Calu3 (cell line): ENCODE data around the gene SDF2. TPM values are rescaled to one million over a fixed set of nuclear protein-coding genes. Genes with fewer than 3 reads are reported as not detected.

Source experiments
- BruUV-seq: library from RNA; stranded (reverse); fragments of 400-500 nt; replicated peaks from 2 replicates; lab custom pipeline; 2021; lab: Mats Ljungman, UMichigan
- CTCF ChIA-PET: fragments of 300-600 bp; sonication (Branson Sonifier 250); formaldehyde crosslinking; loops from one replicate; lab custom pipeline; 2022; ENCODE audit warnings: antibody characterized with exemption; lab: Charles Lee
- DNase-seq: peaks from one replicate; pipeline ENCODE4 v3.0.0; 2022
- H3K27ac Mint-ChIP-seq: one replicate; pipeline ENCODE4 v1.8.0; 2022; ENCODE audit warnings: mixed read lengths; ENCODE audit not compliant: unreplicated experiment
- H3K27me3 Mint-ChIP-seq: one replicate; pipeline ENCODE4 v1.8.0; 2022; ENCODE audit warnings: mixed read lengths; ENCODE audit not compliant: unreplicated experiment
- H3K36me3 Mint-ChIP-seq: one replicate; pipeline ENCODE4 v1.8.0; 2022; ENCODE audit warnings: mild to moderate bottlenecking, moderate library complexity, mixed read lengths; ENCODE audit not compliant: insufficient read depth, unreplicated experiment
- H3K4me1 Mint-ChIP-seq: one replicate; pipeline ENCODE4 v1.8.0; 2022; ENCODE audit warnings: mild to moderate bottlenecking, low read depth, mixed read lengths; ENCODE audit not compliant: unreplicated experiment
- H3K4me3 Mint-ChIP-seq: one replicate; pipeline ENCODE4 v1.8.0; 2022; ENCODE audit warnings: mild to moderate bottlenecking, low read depth, moderate library complexity, mixed read lengths; ENCODE audit not compliant: unreplicated experiment
- H3K9me3 Mint-ChIP-seq: one replicate; pipeline ENCODE4 v1.8.0; 2022; ENCODE audit warnings: low read depth, mixed read lengths; ENCODE audit not compliant: unreplicated experiment
- intact Hi-C: fragments of 100-400 bp; cut with micrococcal nuclease; formaldehyde crosslinking; loops from one replicate; pipeline ENCODE4 v1.10.0; 2022; ENCODE audit not compliant: unreplicated experiment
- total RNA-seq: library from RNA; stranded (reverse); gene quantifications from 2 replicates; pipeline ENCODE4 v1.2.3, GENCODE V29; 2022
- TF ChIP-seq, protein P1 (sequence below): fragments of 200-600 bp; IDR thresholded peaks from one replicate; pipeline ENCODE4 v1.8.0; 2022; ENCODE audit warnings: antibody characterized with exemption; ENCODE audit not compliant: unreplicated experiment

SDF2 gene
- total RNA-seq, 1 experiment from 2014 or later = 58.0 TPM

DNA sequence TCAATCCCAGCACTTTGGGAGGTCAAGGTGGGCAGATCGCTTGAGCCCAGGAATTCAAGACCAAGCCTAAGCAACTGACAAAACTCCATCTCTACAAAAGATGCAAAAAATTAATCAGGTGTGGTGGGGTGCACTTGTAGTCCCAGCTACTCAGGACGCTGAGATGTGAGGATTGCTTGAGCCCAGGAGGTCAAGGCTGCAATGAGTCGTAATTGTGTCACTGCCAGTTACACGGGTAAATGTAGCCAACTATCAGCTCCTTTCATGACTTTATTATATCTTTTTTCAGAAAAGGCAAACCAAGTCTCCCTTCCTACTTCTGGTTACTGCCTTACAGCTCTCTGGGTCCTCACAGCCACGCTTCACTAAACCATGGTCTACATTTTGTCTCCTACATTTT is 4.0 kb downstream of the SDF2 start:
- H3K4me3 Mint-ChIP-seq = no peak overlapping the region

DNA sequence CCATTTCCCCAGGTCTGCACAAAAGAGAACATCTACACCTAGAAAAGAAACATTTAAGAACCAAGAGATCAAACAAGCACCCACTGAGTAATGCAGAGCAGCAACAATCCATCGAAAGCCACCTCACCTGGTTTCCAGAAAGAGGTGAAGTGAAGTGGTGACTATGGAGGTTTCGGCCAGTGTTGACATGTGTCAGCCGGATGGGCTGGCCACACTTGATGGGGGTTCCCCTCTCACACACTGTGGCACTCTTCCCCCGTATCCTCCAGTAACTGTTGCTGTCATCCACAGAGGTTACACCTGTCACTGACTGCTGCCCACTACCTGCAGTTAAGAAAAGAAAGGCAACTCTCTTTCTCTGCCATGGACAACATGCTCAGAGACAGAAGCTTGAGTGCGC is 6.5 kb downstream of the SDF2 start:
- DNase-seq = no peak
- TF ChIP-seq, protein P1, sequence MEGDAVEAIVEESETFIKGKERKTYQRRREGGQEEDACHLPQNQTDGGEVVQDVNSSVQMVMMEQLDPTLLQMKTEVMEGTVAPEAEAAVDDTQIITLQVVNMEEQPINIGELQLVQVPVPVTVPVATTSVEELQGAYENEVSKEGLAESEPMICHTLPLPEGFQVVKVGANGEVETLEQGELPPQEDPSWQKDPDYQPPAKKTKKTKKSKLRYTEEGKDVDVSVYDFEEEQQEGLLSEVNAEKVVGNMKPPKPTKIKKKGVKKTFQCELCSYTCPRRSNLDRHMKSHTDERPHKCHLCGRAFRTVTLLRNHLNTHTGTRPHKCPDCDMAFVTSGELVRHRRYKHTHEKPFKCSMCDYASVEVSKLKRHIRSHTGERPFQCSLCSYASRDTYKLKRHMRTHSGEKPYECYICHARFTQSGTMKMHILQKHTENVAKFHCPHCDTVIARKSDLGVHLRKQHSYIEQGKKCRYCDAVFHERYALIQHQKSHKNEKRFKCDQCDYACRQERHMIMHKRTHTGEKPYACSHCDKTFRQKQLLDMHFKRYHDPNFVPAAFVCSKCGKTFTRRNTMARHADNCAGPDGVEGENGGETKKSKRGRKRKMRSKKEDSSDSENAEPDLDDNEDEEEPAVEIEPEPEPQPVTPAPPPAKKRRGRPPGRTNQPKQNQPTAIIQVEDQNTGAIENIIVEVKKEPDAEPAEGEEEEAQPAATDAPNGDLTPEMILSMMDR = no peak
- CTCF ChIA-PET = no interaction called here
- Mint-ChIP-seq H3K27me3 (no peaks in the 10 kb centered on the region), H3K9me3 (no peaks in the 10 kb centered on the region), H3K4me1 (peaks cover 6% of the 10 kb centered on the region), H3K36me3 (peaks cover 40% of the 10 kb centered on the region), H3K4me3 (no peak overlapping the region), H3K27ac (no peak overlapping the region)
- intact Hi-C loops = no loop called here
- no TSS peak for BruUV-seq

More for the DNA sequence above, 4.0 kb downstream of the SDF2 start:
- Mint-ChIP-seq H3K36me3 (peaks cover 55% of the 10 kb centered on the region), H3K27me3 (no peaks in the 10 kb centered on the region), H3K4me1 (peaks cover 16% of the 10 kb centered on the region), H3K9me3 (no peaks in the 10 kb centered on the region), H3K27ac (peak overlapping the region; percentile 18)
- no peak for DNase-seq
- CTCF ChIA-PET = no interaction called here
- BruUV-seq = no TSS peak
- intact Hi-C loops = no loop called here
- TF ChIP-seq, protein P1 = no peak

DNA sequence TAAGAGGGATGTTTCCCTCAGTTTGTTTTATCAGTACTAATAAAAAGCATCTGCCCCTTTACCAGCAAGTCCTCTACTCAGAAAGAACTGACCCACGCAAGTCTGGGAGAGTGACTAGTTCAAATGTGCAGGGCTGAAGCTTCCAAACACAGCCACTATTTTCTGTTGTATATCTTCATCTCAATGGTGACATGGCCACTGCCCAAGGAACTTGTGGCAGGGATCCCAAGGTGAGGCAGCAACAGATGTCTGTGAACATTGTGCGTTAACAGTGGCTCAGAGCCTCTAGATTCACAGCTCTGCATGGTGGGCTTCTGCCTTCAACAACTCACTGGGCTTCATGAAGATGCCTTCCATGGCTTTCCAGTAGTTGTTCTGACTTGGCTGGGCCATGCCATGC is 13.0 kb downstream of the SDF2 start:
- H3K9me3 Mint-ChIP-seq = no peaks in the 10 kb centered on the region
- no peak overlapping the region for H3K27ac Mint-ChIP-seq
- H3K36me3 Mint-ChIP-seq = peaks cover 54% of the 10 kb centered on the region
- no peak overlapping the region for H3K4me3 Mint-ChIP-seq
- BruUV-seq = no TSS peak
- TF ChIP-seq, protein P1 = no peak
- peaks cover 21% of the 10 kb centered on the region for H3K4me1 Mint-ChIP-seq
- CTCF ChIA-PET = interaction anchor here (1.0 kb wide), 1 partner anchor 13 kb away, joined by 3 read pairs; the partner anchor contains the start of gene SDF2
- DNase-seq = no peak
- H3K27me3 Mint-ChIP-seq = no peaks in the 10 kb centered on the region
- intact Hi-C loops = loop anchor here (10.0 kb wide), 1 partner anchor 46 kb away; no protein-coding TSS in a partner anchor

DNA sequence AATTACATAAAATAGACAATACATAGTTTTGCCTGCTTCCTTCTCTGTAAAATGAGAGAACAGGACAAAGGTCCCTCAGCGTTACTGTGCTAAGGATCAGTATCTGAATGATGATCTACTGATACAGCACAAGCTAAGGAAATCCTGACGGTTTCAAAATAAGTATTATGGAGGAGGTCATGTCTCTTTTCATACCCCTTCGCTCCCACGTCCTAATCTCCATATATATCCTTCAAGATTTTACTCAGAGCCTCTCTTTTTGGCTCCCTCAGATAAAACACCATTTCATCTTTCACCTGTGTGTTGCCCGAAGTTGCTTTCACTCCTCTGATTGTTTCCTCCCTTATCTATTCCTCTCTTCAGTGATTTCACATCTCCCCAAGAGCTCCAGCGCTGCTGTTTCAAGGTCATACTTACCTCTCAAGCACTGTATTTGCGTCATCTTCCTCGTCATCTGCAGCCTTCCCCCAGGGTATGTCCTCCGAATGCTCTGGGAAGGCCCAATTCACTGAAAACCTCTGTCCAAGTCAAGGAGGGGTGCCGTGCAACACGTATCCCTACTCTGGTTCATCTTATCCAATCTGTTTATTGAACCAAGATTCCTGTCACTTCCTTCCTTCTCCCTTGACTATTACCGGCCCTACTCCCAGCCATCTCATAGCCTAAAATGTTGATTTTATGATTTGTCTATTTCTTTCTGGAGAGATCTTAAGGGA is 15.5 kb downstream of the SDF2 start:
- intact Hi-C loops = loop anchor here (10.0 kb wide), 1 partner anchor 49 kb away; no protein-coding TSS in a partner anchor
- no TSS peak for BruUV-seq
- TF ChIP-seq, protein P1 = no peak
- H3K9me3 Mint-ChIP-seq = no peaks in the 10 kb centered on the region
- peaks cover 70% of the 10 kb centered on the region for H3K36me3 Mint-ChIP-seq
- peak overlapping the region; percentile 79 for H3K27ac Mint-ChIP-seq
- H3K4me3 Mint-ChIP-seq = peak overlapping the region; percentile 97
- no peak for DNase-seq
- CTCF ChIA-PET = interaction anchor here (0.5 to 1.5 kb wide), 7 partner anchors 12 to 541 kb away, joined by 3 to 9 read pairs (median 3); partner anchors contain the start of genes RPL23A, SDF2 and SUPT6H
- H3K27me3 Mint-ChIP-seq = no peaks in the 10 kb centered on the region
- peaks cover 38% of the 10 kb centered on the region for H3K4me1 Mint-ChIP-seq
